Measurements from ENCODE around the gene ALLC. TPM values are rescaled to one million over a fixed set of nuclear protein-coding genes. Genes with fewer than 3 reads are reported as not detected.

ALLC gene
- total and polyA plus RNA-seq, 2 experiments from 2014 or later = not detected

DNA sequence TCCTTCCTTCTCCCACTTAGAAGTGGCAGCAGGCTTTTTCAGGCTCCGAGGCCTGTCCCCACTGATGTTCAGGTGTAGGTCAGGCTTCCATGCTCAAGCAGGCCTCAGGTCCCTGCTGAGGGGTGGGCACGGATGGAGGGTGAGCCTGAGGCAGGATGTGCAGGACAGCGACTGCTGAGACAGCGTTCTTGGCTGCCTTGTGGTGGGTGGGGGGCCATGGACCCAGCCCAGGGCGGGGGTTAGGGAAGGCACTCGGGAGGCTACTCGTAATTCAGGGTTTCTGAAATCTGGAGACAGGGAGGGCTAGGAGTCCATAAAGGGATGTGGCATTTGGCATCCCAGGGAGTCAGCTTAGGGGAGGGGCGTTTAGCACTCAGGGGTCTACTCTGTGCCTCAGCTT, 32.8 kb upstream of the ALLC start:
- Histone ChIP-seq H3K27me3 (no peaks in the 10 kb centered on the region), H3K4me3 (no peak overlapping the region), H3K9me3 (ENCODE audit: low read depth) (no peaks in the 10 kb centered on the region), H3K27ac (no peak overlapping the region), H3K4me1 (ENCODE audit: low read depth) (peaks cover 14% of the 10 kb centered on the region), H3K36me3 (no peaks in the 10 kb centered on the region)
- DNase-seq (ENCODE audit: low read depth in 1 of 2, low spot score in 1 of 2) = no peak
- TF ChIP-seq, protein P1, sequence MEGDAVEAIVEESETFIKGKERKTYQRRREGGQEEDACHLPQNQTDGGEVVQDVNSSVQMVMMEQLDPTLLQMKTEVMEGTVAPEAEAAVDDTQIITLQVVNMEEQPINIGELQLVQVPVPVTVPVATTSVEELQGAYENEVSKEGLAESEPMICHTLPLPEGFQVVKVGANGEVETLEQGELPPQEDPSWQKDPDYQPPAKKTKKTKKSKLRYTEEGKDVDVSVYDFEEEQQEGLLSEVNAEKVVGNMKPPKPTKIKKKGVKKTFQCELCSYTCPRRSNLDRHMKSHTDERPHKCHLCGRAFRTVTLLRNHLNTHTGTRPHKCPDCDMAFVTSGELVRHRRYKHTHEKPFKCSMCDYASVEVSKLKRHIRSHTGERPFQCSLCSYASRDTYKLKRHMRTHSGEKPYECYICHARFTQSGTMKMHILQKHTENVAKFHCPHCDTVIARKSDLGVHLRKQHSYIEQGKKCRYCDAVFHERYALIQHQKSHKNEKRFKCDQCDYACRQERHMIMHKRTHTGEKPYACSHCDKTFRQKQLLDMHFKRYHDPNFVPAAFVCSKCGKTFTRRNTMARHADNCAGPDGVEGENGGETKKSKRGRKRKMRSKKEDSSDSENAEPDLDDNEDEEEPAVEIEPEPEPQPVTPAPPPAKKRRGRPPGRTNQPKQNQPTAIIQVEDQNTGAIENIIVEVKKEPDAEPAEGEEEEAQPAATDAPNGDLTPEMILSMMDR (IDR thresholded peaks at IDR 0.05; ENCODE audit: low read depth, low read length) = no peak

- H3K36me3 ChIP-seq = no peaks in the 10 kb centered on the region
- peak; percentile 74 to 75 for DNase-seq (ENCODE audit: low read depth in 1 of 2, low spot score in 1 of 2)
- H3K4me3 ChIP-seq = no peak overlapping the region
- no peaks in the 10 kb centered on the region for H3K9me3 ChIP-seq (ENCODE audit: low read depth)
- peaks cover 14% of the 10 kb centered on the region for H3K4me1 ChIP-seq (ENCODE audit: low read depth)
- TF ChIP-seq, protein P1 (IDR thresholded peaks at IDR 0.05; ENCODE audit: low read depth, low read length) = no peak
- H3K27ac ChIP-seq = peak overlapping the region; percentile 93
- H3K27me3 ChIP-seq = no peaks in the 10 kb centered on the region
Observed at GRCh38 chr2:3626118-3626811, 31.7 kb upstream of the ALLC start.

DNA sequence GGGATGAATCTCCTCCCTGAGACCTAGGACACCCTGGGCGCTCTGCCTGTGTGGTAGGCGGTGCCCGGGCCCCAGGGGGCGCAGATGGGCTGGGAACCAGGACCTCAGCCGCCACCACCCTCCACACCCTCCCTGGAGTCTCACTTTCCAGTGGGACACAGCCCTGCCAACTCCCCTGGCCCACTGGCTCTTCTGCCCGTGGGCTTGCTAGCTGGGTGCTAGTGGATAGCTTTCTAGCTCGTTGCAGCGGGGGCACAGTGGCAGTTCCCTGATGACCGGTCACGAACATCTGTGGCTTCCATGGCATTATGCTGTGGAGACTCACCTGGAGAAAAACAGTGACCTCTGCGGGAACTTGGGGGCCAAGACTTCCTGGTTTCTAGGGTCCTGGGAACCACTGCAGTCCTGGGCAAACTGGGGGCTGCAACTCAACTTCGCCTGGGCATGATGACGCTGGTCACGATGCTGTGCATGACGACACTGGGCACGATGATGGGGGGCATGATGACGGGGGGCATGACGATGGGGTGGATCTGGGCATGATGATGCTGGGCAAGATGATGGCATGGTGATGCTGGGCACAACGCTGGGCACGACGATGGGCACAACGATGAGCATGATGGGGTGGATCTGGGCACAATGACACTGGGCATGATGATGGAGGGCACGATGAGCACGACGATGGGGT, 31.0 kb upstream of the ALLC start:
- TF ChIP-seq, protein P1 (IDR thresholded peaks at IDR 0.05; ENCODE audit: low read depth, low read length) = peak; percentile 4
- no peak for DNase-seq (ENCODE audit: low read depth in 1 of 2, low spot score in 1 of 2)
- peak overlapping the region; percentile 93 for H3K27ac ChIP-seq
- no peaks in the 10 kb centered on the region for H3K9me3 ChIP-seq (ENCODE audit: low read depth)
- no peaks in the 10 kb centered on the region for H3K27me3 ChIP-seq
- H3K4me1 ChIP-seq (ENCODE audit: low read depth) = peaks cover 14% of the 10 kb centered on the region
- no peaks in the 10 kb centered on the region for H3K36me3 ChIP-seq
- H3K4me3 ChIP-seq = no peak overlapping the region

DNA sequence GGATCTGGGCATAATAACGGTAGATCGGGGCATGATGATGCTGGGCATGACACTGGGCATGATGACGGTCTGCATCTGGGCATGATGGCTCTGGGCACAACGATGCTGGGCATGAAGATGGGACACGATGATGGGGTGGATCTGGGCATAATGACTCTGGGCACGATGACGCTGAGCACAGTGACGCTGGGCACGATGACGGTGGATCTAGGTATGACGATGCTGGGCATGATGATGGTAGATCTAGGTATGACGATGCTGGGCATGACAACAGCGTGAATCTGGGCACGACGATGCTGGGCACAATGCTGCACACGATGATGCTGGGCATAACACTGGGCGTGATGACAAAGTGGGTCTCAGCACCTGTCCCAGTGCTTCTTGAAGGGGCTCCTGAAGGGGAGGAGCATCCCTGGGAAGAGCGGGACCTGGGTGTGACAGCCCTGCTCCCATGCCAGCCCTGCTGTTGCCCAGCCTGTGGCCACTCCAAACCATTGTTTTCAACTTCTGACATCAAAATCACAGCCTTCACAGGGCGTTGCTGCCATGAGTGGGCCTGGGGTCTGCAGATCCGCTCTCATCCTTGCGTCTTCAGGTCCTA, 30.4 kb upstream of the ALLC start:
- Histone ChIP-seq H3K4me3 (no peak overlapping the region), H3K27me3 (no peaks in the 10 kb centered on the region), H3K9me3 (ENCODE audit: low read depth) (no peaks in the 10 kb centered on the region), H3K36me3 (no peaks in the 10 kb centered on the region), H3K27ac (no peak overlapping the region), H3K4me1 (ENCODE audit: low read depth) (peaks cover 14% of the 10 kb centered on the region)
- TF ChIP-seq, protein P1 (IDR thresholded peaks at IDR 0.05; ENCODE audit: low read depth, low read length) = no peak
- DNase-seq (ENCODE audit: low read depth in 1 of 2, low spot score in 1 of 2) = no peak

DNA sequence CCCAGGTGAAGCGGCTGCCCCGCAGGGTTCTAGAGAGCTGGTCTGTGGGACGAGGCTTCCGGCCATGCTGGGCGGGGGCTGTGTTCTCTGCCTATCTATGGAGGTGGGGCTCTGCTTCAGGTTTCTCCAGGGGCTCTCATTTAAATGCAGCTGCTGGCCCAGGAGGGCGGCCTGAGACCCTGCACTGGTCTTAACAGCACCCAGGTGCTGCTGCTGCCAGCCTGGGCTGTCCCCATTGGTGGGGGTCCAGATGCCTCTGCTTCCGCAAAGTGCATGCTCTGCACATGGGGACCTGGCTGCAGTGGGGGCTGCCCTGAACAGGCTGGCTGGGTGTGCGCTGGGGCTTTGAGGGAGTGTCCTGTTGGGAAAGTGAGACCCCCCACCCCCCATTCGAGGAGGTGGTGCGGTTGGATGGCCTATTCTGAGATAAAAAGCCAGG, 29.7 kb upstream of the ALLC start:
- no peak for DNase-seq (ENCODE audit: low read depth in 1 of 2, low spot score in 1 of 2)
- TF ChIP-seq, protein P1 (IDR thresholded peaks at IDR 0.05; ENCODE audit: low read depth, low read length) = no peak

More for the DNA sequence above, 29.7 kb upstream of the ALLC start:
- no peak overlapping the region for H3K4me3 ChIP-seq
- H3K27ac ChIP-seq = peak overlapping the region; percentile 41
- H3K27me3 ChIP-seq = no peaks in the 10 kb centered on the region
- peaks cover 14% of the 10 kb centered on the region for H3K4me1 ChIP-seq (ENCODE audit: low read depth)
- H3K36me3 ChIP-seq = no peaks in the 10 kb centered on the region
- H3K9me3 ChIP-seq (ENCODE audit: low read depth) = no peaks in the 10 kb centered on the region

Measured in cardiac muscle cell (in vitro differentiated cells and primary cell).